ENCODE data around the gene SGSH.

- TF ChIP-seq, protein P1, sequence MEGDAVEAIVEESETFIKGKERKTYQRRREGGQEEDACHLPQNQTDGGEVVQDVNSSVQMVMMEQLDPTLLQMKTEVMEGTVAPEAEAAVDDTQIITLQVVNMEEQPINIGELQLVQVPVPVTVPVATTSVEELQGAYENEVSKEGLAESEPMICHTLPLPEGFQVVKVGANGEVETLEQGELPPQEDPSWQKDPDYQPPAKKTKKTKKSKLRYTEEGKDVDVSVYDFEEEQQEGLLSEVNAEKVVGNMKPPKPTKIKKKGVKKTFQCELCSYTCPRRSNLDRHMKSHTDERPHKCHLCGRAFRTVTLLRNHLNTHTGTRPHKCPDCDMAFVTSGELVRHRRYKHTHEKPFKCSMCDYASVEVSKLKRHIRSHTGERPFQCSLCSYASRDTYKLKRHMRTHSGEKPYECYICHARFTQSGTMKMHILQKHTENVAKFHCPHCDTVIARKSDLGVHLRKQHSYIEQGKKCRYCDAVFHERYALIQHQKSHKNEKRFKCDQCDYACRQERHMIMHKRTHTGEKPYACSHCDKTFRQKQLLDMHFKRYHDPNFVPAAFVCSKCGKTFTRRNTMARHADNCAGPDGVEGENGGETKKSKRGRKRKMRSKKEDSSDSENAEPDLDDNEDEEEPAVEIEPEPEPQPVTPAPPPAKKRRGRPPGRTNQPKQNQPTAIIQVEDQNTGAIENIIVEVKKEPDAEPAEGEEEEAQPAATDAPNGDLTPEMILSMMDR (conservative IDR thresholded peaks at IDR 0.05 in 1 of 2, IDR thresholded peaks at IDR 0.05 in 1 of 2; ENCODE audit: extremely low read depth in 1 of 2, insufficient read depth in 1 of 2, low read depth in 1 of 2, low read length in 2 of 2), result no peak
- no peak for TF ChIP-seq EZH2 (IDR thresholded peaks at IDR 0.05; ENCODE audit: borderline replicate concordance, low read length)
Observed at GRCh38 chr17:80169107-80169506, 51.0 kb downstream of the SGSH start.

All from mammary epithelial cell (primary cell).